ENCODE measurements around the gene PPP6R2. TPM values are rescaled to one million over a fixed set of nuclear protein-coding genes. Genes with fewer than 3 reads are reported as not detected.

PPP6R2 gene
- total RNA-seq, 2 experiments from 2014 or later = 62.3 to 64.5 TPM

GRCh38 chr22:50398831-50399648 is 55.9 kb downstream of the PPP6R2 start:
- Histone ChIP-seq H4K20me1 (ENCODE audit: insufficient read depth, low read length) (no peaks in the 10 kb centered on the region), H3K4me1 (ENCODE audit: insufficient read depth, low read length, poor library complexity, severe bottlenecking) (no peaks in the 10 kb centered on the region), H3K79me2 (ENCODE audit: insufficient read depth, low read depth, low read length) (no peaks in the 10 kb centered on the region), H3K27ac (ENCODE audit: low read depth, low read length, poor library complexity, severe bottlenecking) (no peak overlapping the region), H3K9me2 (ENCODE audit: insufficient read depth, low read length) (no peaks in the 10 kb centered on the region), H3K4me3 (ENCODE audit: low read depth, low read length, poor library complexity, severe bottlenecking) (no peak overlapping the region), H3K9me3 (ENCODE audit: low read length) (no peaks in the 10 kb centered on the region), H2AFZ (ENCODE audit: low read length) (no peak overlapping the region), H3K36me3 (ENCODE audit: insufficient read depth, low read length) (peaks cover 72% of the 10 kb centered on the region), H3K4me2 (ENCODE audit: low read length) (no peak overlapping the region)
- CTCF ChIA-PET (ENCODE audit: unreplicated experiment) = no interaction called here
- intact Hi-C loops (cut with micrococcal nuclease; ENCODE audit: unreplicated experiment) = loop anchor here (1.0 kb wide), 1 partner anchor 99 kb away; no protein-coding TSS in a partner anchor
- no TSS peak for BruUV-seq (replicated peaks)
- DNase-seq (ENCODE audit: low spot score) = no peak
- no peak for TF ChIP-seq EZH2phosphoT487 (IDR thresholded peaks at IDR 0.05; ENCODE audit: borderline replicate concordance, low read depth, low read length)
- TF ChIP-seq, protein P1, sequence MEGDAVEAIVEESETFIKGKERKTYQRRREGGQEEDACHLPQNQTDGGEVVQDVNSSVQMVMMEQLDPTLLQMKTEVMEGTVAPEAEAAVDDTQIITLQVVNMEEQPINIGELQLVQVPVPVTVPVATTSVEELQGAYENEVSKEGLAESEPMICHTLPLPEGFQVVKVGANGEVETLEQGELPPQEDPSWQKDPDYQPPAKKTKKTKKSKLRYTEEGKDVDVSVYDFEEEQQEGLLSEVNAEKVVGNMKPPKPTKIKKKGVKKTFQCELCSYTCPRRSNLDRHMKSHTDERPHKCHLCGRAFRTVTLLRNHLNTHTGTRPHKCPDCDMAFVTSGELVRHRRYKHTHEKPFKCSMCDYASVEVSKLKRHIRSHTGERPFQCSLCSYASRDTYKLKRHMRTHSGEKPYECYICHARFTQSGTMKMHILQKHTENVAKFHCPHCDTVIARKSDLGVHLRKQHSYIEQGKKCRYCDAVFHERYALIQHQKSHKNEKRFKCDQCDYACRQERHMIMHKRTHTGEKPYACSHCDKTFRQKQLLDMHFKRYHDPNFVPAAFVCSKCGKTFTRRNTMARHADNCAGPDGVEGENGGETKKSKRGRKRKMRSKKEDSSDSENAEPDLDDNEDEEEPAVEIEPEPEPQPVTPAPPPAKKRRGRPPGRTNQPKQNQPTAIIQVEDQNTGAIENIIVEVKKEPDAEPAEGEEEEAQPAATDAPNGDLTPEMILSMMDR (conservative IDR thresholded peaks at IDR 0.05; ENCODE audit: low read length) = no peak
- POLR2A ChIA-PET = no interaction called here

DNA sequence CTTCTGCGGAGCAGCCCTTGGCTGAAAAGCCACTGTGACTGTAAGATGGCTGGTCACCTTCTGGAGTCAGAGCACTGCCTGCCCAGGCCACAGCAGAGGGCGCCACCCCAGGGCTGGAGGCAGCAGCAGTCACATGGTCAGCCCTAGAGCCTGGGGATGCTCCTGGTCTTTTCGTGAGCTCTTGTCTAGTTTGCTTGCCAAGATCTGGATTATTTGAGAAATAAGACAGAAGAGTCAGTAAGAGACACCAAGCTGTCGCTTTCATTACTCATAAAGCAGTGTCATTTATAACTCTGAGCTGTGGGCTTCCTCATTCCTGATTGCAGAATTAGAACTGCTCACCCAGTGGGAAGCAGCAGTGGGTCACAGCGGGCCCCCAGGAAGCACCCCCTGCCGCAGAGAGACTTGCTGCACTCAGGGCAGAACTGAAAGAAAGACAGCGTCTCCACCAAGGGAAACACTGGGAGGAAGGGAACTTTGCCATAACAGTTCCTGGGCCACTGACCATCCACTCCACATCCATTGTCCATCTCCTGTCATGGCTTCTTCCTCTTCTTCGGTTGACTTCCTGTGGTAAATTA is 56.7 kb downstream of the PPP6R2 start:
- no peak overlapping the region for H2AFZ ChIP-seq (ENCODE audit: low read length)
- H4K20me1 ChIP-seq (ENCODE audit: insufficient read depth, low read length) = no peaks in the 10 kb centered on the region
- ChIA-PET POLR2A (interaction anchor here (0.6 kb wide), 1 partner anchor 71 kb away, joined by 3 read pairs; no protein-coding TSS in a partner anchor), CTCF (ENCODE audit: unreplicated experiment) (no interaction called here)
- H3K27ac ChIP-seq (ENCODE audit: low read depth, low read length, poor library complexity, severe bottlenecking) = no peak overlapping the region
- H3K9me2 ChIP-seq (ENCODE audit: insufficient read depth, low read length) = no peaks in the 10 kb centered on the region
- no peak overlapping the region for H3K4me3 ChIP-seq (ENCODE audit: low read depth, low read length, poor library complexity, severe bottlenecking)
- intact Hi-C loops (cut with micrococcal nuclease; ENCODE audit: unreplicated experiment) = loop anchor here (1.0 kb wide), 1 partner anchor 98 kb away; no protein-coding TSS in a partner anchor
- peak; percentile 44 for DNase-seq (ENCODE audit: low spot score)
- no peaks in the 10 kb centered on the region for H3K9me3 ChIP-seq (ENCODE audit: low read length)
- TF ChIP-seq, protein P1 (conservative IDR thresholded peaks at IDR 0.05; ENCODE audit: low read length) = peak; percentile 72
- no peak for TF ChIP-seq EZH2phosphoT487 (IDR thresholded peaks at IDR 0.05; ENCODE audit: borderline replicate concordance, low read depth, low read length)
- H3K4me2 ChIP-seq (ENCODE audit: low read length) = no peak overlapping the region
- H3K4me1 ChIP-seq (ENCODE audit: insufficient read depth, low read length, poor library complexity, severe bottlenecking) = no peaks in the 10 kb centered on the region
- H3K79me2 ChIP-seq (ENCODE audit: insufficient read depth, low read depth, low read length) = no peaks in the 10 kb centered on the region
- peaks cover 72% of the 10 kb centered on the region for H3K36me3 ChIP-seq (ENCODE audit: insufficient read depth, low read length)
- no TSS peak for BruUV-seq (replicated peaks)

GRCh38 chr22:50400406-50400805 is 57.3 kb downstream of the PPP6R2 start:
- H3K79me2 ChIP-seq (ENCODE audit: insufficient read depth, low read depth, low read length) = no peaks in the 10 kb centered on the region
- no peak for TF ChIP-seq EZH2phosphoT487 (IDR thresholded peaks at IDR 0.05; ENCODE audit: borderline replicate concordance, low read depth, low read length)
- TF ChIP-seq, protein P1 (conservative IDR thresholded peaks at IDR 0.05; ENCODE audit: low read length) = no peak
- H3K4me1 ChIP-seq (ENCODE audit: insufficient read depth, low read length, poor library complexity, severe bottlenecking) = no peaks in the 10 kb centered on the region
- no peak overlapping the region for H3K4me2 ChIP-seq (ENCODE audit: low read length)
- H3K9me3 ChIP-seq (ENCODE audit: low read length) = no peaks in the 10 kb centered on the region
- POLR2A ChIA-PET = interaction anchor here (0.6 kb wide), 2 partner anchors 70 to 231 kb away, joined by 3 read pairs; no protein-coding TSS in a partner anchor
- DNase-seq (ENCODE audit: low spot score) = no peak
- no peak overlapping the region for H2AFZ ChIP-seq (ENCODE audit: low read length)
- H3K27ac ChIP-seq (ENCODE audit: low read depth, low read length, poor library complexity, severe bottlenecking) = no peak overlapping the region
- no TSS peak for BruUV-seq (replicated peaks)
- intact Hi-C loops (cut with micrococcal nuclease; ENCODE audit: unreplicated experiment) = no loop called here
- H4K20me1 ChIP-seq (ENCODE audit: insufficient read depth, low read length) = no peaks in the 10 kb centered on the region
- H3K9me2 ChIP-seq (ENCODE audit: insufficient read depth, low read length) = no peaks in the 10 kb centered on the region
- CTCF ChIA-PET (ENCODE audit: unreplicated experiment) = no interaction called here
- H3K36me3 ChIP-seq (ENCODE audit: insufficient read depth, low read length) = peaks cover 69% of the 10 kb centered on the region
- H3K4me3 ChIP-seq (ENCODE audit: low read depth, low read length, poor library complexity, severe bottlenecking) = no peak overlapping the region
